HCT116 (cell line): Measurements from ENCODE around the gene SLC44A3. TPM values are rescaled to one million over a fixed set of nuclear protein-coding genes. Genes with fewer than 3 reads are reported as not detected.
A peak's percentile ranks its signal among the peaks of the same experiment; 100 is the strongest.

Source experiments
- ATAC-seq: fragments of 200-7000 bp; cut with Tn5 transposase; 2 replicates; pipeline ENCODE4 v1.9.1; 2020; ENCODE audit warnings: mild to moderate bottlenecking, moderate library complexity
- BruUV-seq: library from RNA; stranded (reverse); fragments of 400-500 nt; replicated peaks from 2 replicates; lab custom pipeline; 2021; lab: Mats Ljungman, UMichigan
- CTCF ChIA-PET: fragments of 300-600 bp; sonication (Branson Sonifier 250); formaldehyde crosslinking; loops from one replicate; lab custom pipeline; 2021; ENCODE audit warnings: antibody characterized with exemption; lab: Charles Lee
- POLR2A ChIA-PET: fragments of 300-600, 350-600 bp; sonication (Branson Sonifier 250); formaldehyde crosslinking; loops from one replicate; lab custom pipeline; 2021; ENCODE audit warnings: antibody characterized with exemption; lab: Charles Lee
- RAD21 ChIA-PET, 2 experiments: fragments of 300-600 bp; sonication (Branson Sonifier 250); formaldehyde crosslinking; loops; one replicate each; lab custom pipeline; 2023; ENCODE audit warnings: low total read pairs in 2 of 2; ENCODE audit not compliant: uncharacterized antibody in 2 of 2, unreplicated experiment in 2 of 2, low non-redundant PET in 1 of 2; lab: Charles Lee
- DNase-seq: peaks from one replicate; pipeline ENCODE4 v3.0.0-alpha.2; 2010; ENCODE audit warnings: low read depth, low spot score
- H2AFZ ChIP-seq: fragments of 200-600 bp; shearing (Covaris generic), sonication (generic); 2 replicates; pipeline ENCODE4 v1.6.1; 2017; ENCODE audit warnings: low read depth, mixed run types, mixed read lengths, antibody characterized with exemption, low read length; ENCODE audit not compliant: poor library complexity, severe bottlenecking
- H3K27ac ChIP-seq: 2 replicates; pipeline ENCODE4 v1.5.1; 2012; ENCODE audit warnings: low read depth, low read length
- H3K27me3 ChIP-seq: fragments of 200-600 bp; sonication (generic); 2 replicates; pipeline ENCODE4 v1.6.1; 2016; ENCODE audit warnings: mixed run types, low read length, mixed read lengths; ENCODE audit not compliant: insufficient read depth
- H3K36me3 ChIP-seq, 2 experiments: fragments of 200-500 bp in 1 of 2; fragments of 200-600 bp in 1 of 2; sonication (Bioruptor generic) in 1 of 2; sonication (generic) in 1 of 2; 2 replicates each; pipeline versions ENCODE4 v1.5.1 to v1.6.1; 2014 to 2016; ENCODE audit warnings: low read length in 2 of 2, inconsistent platforms in 1 of 2, mixed read lengths in 1 of 2, mixed run types in 1 of 2; ENCODE audit not compliant: insufficient read depth in 2 of 2, control insufficient read depth in 1 of 2
- H3K4me1 ChIP-seq, 2 experiments: fragments of 200-600 bp in 1 of 2; sonication (generic) in 1 of 2; 2 replicates each; pipeline versions ENCODE4 v1.5.1 to v1.6.1; 2012 to 2017; ENCODE audit warnings: low read length in 2 of 2, inconsistent platforms in 1 of 2, mild to moderate bottlenecking in 1 of 2, mixed read lengths in 1 of 2, mixed run types in 1 of 2, moderate library complexity in 1 of 2; ENCODE audit not compliant: insufficient read depth in 2 of 2, control insufficient read depth in 1 of 2
- H3K4me2 ChIP-seq: fragments of 200-600 bp; sonication (generic); 2 replicates; pipeline ENCODE4 v1.6.1; 2017; ENCODE audit warnings: mixed run types, low read length, mixed read lengths
- H3K4me3 ChIP-seq, 2 experiments: fragments of 200-600 bp in 1 of 2; sonication (generic) in 1 of 2; replicated peaks in 1 of 2; 2 replicates each; pipeline ENCODE4 v1.5.1; 2011 to 2016; ENCODE audit warnings: low read length in 2 of 2, control low read depth in 1 of 2, low read depth in 1 of 2, mild to moderate bottlenecking in 1 of 2, mixed read lengths in 1 of 2, mixed run types in 1 of 2
- H3K79me2 ChIP-seq: fragments of 200-600 bp; sonication (generic); 2 replicates; pipeline ENCODE4 v1.6.1; 2017; ENCODE audit warnings: mild to moderate bottlenecking, mixed run types, low read length, moderate library complexity, mixed read lengths; ENCODE audit not compliant: insufficient read depth
- H3K9ac ChIP-seq: fragments of 200-600 bp; sonication (generic); 2 replicates; pipeline ENCODE4 v1.6.1; 2016; ENCODE audit warnings: low read length, mixed read lengths
- H3K9me2 ChIP-seq: fragments of 200-600 bp; sonication (generic), shearing (Covaris generic); 2 replicates; pipeline ENCODE4 v1.6.1; 2017; ENCODE audit warnings: mixed run types, mild to moderate bottlenecking, moderate library complexity; ENCODE audit not compliant: insufficient read depth
- H3K9me3 ChIP-seq, 2 experiments: fragments of 200-500 bp in 1 of 2; fragments of 200-600 bp in 1 of 2; sonication (Bioruptor generic) in 1 of 2; sonication (generic) in 1 of 2; 2 replicates each; pipeline ENCODE4 v1.6.1; 2014 to 2017; ENCODE audit warnings: low read length in 2 of 2, mixed read lengths in 2 of 2, inconsistent platforms in 1 of 2, low read depth in 1 of 2, mild to moderate bottlenecking in 1 of 2, mixed run types in 1 of 2, moderate library complexity in 1 of 2; ENCODE audit not compliant: control insufficient read depth in 1 of 2, insufficient read depth in 1 of 2
- H4K20me1 ChIP-seq: fragments of 200-600 bp; sonication (generic), shearing (Covaris generic); 2 replicates; pipeline ENCODE4 v1.6.1; 2017; ENCODE audit warnings: mixed run types, mild to moderate bottlenecking, moderate library complexity; ENCODE audit not compliant: insufficient read depth
- CBX3 ChIP-seq: IDR thresholded peaks from 2 replicates; pipeline ENCODE4 v1.6.1; 2012; ENCODE audit warnings: low read depth
- CEBPB ChIP-seq: IDR thresholded peaks from 2 replicates; pipeline ENCODE4 v1.6.1; 2012; ENCODE audit warnings: low read depth
- ELF1 ChIP-seq: IDR thresholded peaks from 2 replicates; pipeline ENCODE4 v1.6.1; 2012; ENCODE audit warnings: low read depth, borderline replicate concordance
- JUND ChIP-seq: IDR thresholded peaks from 2 replicates; pipeline ENCODE4 v1.6.1; 2012
- RAD21 ChIP-seq: IDR thresholded peaks from 2 replicates; pipeline ENCODE4 v1.6.1; 2012; ENCODE audit warnings: low read depth, mild to moderate bottlenecking
- TCF7L2 ChIP-seq: IDR thresholded peaks from 2 replicates; pipeline ENCODE4 v1.7.0; 2011; ENCODE audit warnings: borderline replicate concordance, inconsistent platforms; ENCODE audit not compliant: insufficient read depth, insufficient read length; ENCODE audit errors: extremely low read depth
- YY1 ChIP-seq: IDR thresholded peaks from 2 replicates; pipeline ENCODE4 v1.6.1; 2011; ENCODE audit warnings: low read length, low read depth, moderate library complexity, mild to moderate bottlenecking; ENCODE audit not compliant: insufficient replicate concordance; ENCODE audit errors: extremely low read depth
- ZFX ChIP-seq: fragments of 450-650 bp; IDR thresholded peaks from 2 replicates; pipeline ENCODE4 v1.6.1; 2017
- intact Hi-C: fragments of 100-400 bp; cut with micrococcal nuclease; formaldehyde crosslinking; loops from 2 replicates; pipeline ENCODE4 v1.10.0; 2022
- total RNA-seq: library from RNA; stranded (reverse); gene quantifications from one replicate; pipeline ENCODE4 v1.2.1, GENCODE V29; 2021; ENCODE audit not compliant: unreplicated experiment
- TF ChIP-seq, protein P1 (sequence below), 3 experiments: fragments of 200-600 bp in 1 of 3; sonication (generic) in 1 of 3; IDR thresholded peaks in 2 of 3; conservative IDR thresholded peaks in 1 of 3; 2 replicates each; pipeline ENCODE4 v1.5.1; 2012 to 2017; ENCODE audit warnings: low read depth in 2 of 3, low read length in 2 of 3, antibody characterized with exemption in 1 of 3, borderline replicate concordance in 1 of 3, control low read depth in 1 of 3, mild to moderate bottlenecking in 1 of 3, mixed read lengths in 1 of 3, mixed run types in 1 of 3, moderate library complexity in 1 of 3; ENCODE audit not compliant: insufficient read depth in 1 of 3
- TF ChIP-seq, protein P2 (sequence below): IDR thresholded peaks from 2 replicates; pipeline ENCODE4 v1.6.1; 2012

SLC44A3 gene
- total RNA-seq, 1 experiment from 2014 or later, result 9.6 TPM

DNA sequence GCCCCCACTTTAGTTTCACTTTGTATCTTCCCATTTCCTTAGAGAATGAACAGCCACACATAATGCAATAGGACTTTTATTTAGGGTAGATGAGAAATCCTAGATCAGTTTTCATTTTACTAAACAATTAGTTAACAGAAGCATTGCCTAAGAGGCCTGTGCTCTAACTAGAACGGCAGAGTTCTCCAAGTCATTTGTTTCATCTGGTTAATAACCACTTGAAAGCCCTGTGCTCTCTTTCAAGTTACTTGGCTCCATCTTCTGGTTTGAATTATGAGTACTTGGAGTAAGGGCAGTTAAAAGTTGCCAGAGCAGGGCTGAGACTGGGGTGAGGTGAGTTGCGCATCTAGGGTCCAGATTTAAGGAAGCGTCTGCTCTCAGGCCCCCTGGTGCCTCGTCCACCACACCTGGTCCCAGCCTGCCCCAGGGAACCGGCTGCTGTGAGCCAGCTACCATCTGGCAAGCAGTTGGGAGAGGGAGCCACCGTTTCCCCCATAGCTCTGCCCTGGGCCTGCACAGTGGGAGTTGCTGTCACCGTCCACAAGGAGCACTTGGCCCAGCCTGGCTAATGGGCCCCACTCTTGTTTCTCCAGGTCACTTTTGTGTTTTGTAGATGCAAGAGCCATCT is 18.1 kb upstream of the SLC44A3 start:
- TF ChIP-seq, protein P1, sequence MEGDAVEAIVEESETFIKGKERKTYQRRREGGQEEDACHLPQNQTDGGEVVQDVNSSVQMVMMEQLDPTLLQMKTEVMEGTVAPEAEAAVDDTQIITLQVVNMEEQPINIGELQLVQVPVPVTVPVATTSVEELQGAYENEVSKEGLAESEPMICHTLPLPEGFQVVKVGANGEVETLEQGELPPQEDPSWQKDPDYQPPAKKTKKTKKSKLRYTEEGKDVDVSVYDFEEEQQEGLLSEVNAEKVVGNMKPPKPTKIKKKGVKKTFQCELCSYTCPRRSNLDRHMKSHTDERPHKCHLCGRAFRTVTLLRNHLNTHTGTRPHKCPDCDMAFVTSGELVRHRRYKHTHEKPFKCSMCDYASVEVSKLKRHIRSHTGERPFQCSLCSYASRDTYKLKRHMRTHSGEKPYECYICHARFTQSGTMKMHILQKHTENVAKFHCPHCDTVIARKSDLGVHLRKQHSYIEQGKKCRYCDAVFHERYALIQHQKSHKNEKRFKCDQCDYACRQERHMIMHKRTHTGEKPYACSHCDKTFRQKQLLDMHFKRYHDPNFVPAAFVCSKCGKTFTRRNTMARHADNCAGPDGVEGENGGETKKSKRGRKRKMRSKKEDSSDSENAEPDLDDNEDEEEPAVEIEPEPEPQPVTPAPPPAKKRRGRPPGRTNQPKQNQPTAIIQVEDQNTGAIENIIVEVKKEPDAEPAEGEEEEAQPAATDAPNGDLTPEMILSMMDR (IDR thresholded peaks at IDR 0.05 in 2 of 3, conservative IDR thresholded peaks at IDR 0.05 in 1 of 3; ENCODE audit: borderline replicate concordance in 1 of 3, insufficient read depth in 1 of 3, low read depth in 2 of 3, low read length in 2 of 3), result peak; percentile 47 to 95 (median 59)
- TF ChIP-seq, protein P2, sequence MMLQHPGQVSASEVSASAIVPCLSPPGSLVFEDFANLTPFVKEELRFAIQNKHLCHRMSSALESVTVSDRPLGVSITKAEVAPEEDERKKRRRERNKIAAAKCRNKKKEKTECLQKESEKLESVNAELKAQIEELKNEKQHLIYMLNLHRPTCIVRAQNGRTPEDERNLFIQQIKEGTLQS, result no peak
- TF ChIP-seq CBX3 (peak; percentile 81; the same call in 1 of the 2 replicates), JUND (no peak), ZFX (peak; percentile 72), CEBPB (0 out of 2 replicates have a peak, but pooled peaks have one; percentile 58), RAD21 (peak; percentile 98), TCF7L2 (peak; percentile 61), YY1 (peak; percentile 53), ELF1 (no peak)
- TF ChIP-seq, all 23 proteins: peak for 7
- no TSS peak for BruUV-seq
- ChIA-PET CTCF (interaction anchor here (0.6 to 4.5 kb wide), 11 partner anchors 53 to 460 kb away, joined by 3 to 23 read pairs (median 4); no protein-coding TSS in a partner anchor), POLR2A (no interaction called here), RAD21 (no interaction called here)
- peak; percentile 68 for DNase-seq
- peak overlapping the region; percentile 36 to 52 for H3K4me3 ChIP-seq
- peak overlapping the region; percentile 54 for H3K27ac ChIP-seq
- peaks cover 6 to 66% of the 10 kb centered on the region in 2 experiments for H3K4me1 ChIP-seq
- intact Hi-C loops, result loop anchor here (1.0 to 10.0 kb wide), 7 partner anchors 180 to 777 kb away; partner anchors contain the start of gene F3
- peak overlapping the region; percentile 57 for H3K9ac ChIP-seq
- H3K27me3 ChIP-seq, result no peaks in the 10 kb centered on the region
- H4K20me1 ChIP-seq, result no peaks in the 10 kb centered on the region
- peak overlapping the region; percentile 69 for H2AFZ ChIP-seq
- H3K79me2 ChIP-seq, result no peaks in the 10 kb centered on the region
- H3K9me2 ChIP-seq, result no peaks in the 10 kb centered on the region
- H3K4me2 ChIP-seq, result peak overlapping the region; percentile 89
- no peaks in the 10 kb centered on the region for H3K36me3 ChIP-seq
- ATAC-seq, result peak; percentile 88
- no peaks in the 10 kb centered on the region for H3K9me3 ChIP-seq
